HCT116 (cell line): ENCODE results near the gene PCDHB11. TPM values are rescaled to one million over a fixed set of nuclear protein-coding genes. Genes with fewer than 3 reads are reported as not detected.
"Not testable (repeated sequence)": the region's sequence is repeated elsewhere in the genome, so short reads cannot be mapped to it uniquely, and the experiment has no call there.

Source experiments
- ATAC-seq: fragments of 200-7000 bp; cut with Tn5 transposase; 2 replicates; pipeline ENCODE4 v1.9.1; 2020; ENCODE audit warnings: mild to moderate bottlenecking, moderate library complexity
- BruUV-seq: library from RNA; stranded (reverse); fragments of 400-500 nt; replicated peaks from 2 replicates; lab custom pipeline; 2021; lab: Mats Ljungman, UMichigan
- CTCF ChIA-PET: fragments of 300-600 bp; sonication (Branson Sonifier 250); formaldehyde crosslinking; loops from one replicate; lab custom pipeline; 2021; ENCODE audit warnings: antibody characterized with exemption; lab: Charles Lee
- POLR2A ChIA-PET: fragments of 300-600, 350-600 bp; sonication (Branson Sonifier 250); formaldehyde crosslinking; loops from one replicate; lab custom pipeline; 2021; ENCODE audit warnings: antibody characterized with exemption; lab: Charles Lee
- RAD21 ChIA-PET, 2 experiments: fragments of 300-600 bp; sonication (Branson Sonifier 250); formaldehyde crosslinking; loops; one replicate each; lab custom pipeline; 2023; ENCODE audit warnings: low total read pairs in 2 of 2; ENCODE audit not compliant: uncharacterized antibody in 2 of 2, unreplicated experiment in 2 of 2, low non-redundant PET in 1 of 2; lab: Charles Lee
- DNase-seq: peaks from one replicate; pipeline ENCODE4 v3.0.0-alpha.2; 2010; ENCODE audit warnings: low read depth, low spot score
- H2AFZ ChIP-seq: fragments of 200-600 bp; shearing (Covaris generic), sonication (generic); 2 replicates; pipeline ENCODE4 v1.6.1; 2017; ENCODE audit warnings: low read depth, mixed run types, mixed read lengths, antibody characterized with exemption, low read length; ENCODE audit not compliant: poor library complexity, severe bottlenecking
- H3K27ac ChIP-seq: 2 replicates; pipeline ENCODE4 v1.5.1; 2012; ENCODE audit warnings: low read depth, low read length
- H3K27me3 ChIP-seq: fragments of 200-600 bp; sonication (generic); 2 replicates; pipeline ENCODE4 v1.6.1; 2016; ENCODE audit warnings: mixed run types, low read length, mixed read lengths; ENCODE audit not compliant: insufficient read depth
- H3K36me3 ChIP-seq, 2 experiments: fragments of 200-500 bp in 1 of 2; fragments of 200-600 bp in 1 of 2; sonication (Bioruptor generic) in 1 of 2; sonication (generic) in 1 of 2; 2 replicates each; pipeline versions ENCODE4 v1.5.1 to v1.6.1; 2014 to 2016; ENCODE audit warnings: low read length in 2 of 2, inconsistent platforms in 1 of 2, mixed read lengths in 1 of 2, mixed run types in 1 of 2; ENCODE audit not compliant: insufficient read depth in 2 of 2, control insufficient read depth in 1 of 2
- H3K4me1 ChIP-seq, 2 experiments: fragments of 200-600 bp in 1 of 2; sonication (generic) in 1 of 2; 2 replicates each; pipeline versions ENCODE4 v1.5.1 to v1.6.1; 2012 to 2017; ENCODE audit warnings: low read length in 2 of 2, inconsistent platforms in 1 of 2, mild to moderate bottlenecking in 1 of 2, mixed read lengths in 1 of 2, mixed run types in 1 of 2, moderate library complexity in 1 of 2; ENCODE audit not compliant: insufficient read depth in 2 of 2, control insufficient read depth in 1 of 2
- H3K4me2 ChIP-seq: fragments of 200-600 bp; sonication (generic); 2 replicates; pipeline ENCODE4 v1.6.1; 2017; ENCODE audit warnings: mixed run types, low read length, mixed read lengths
- H3K4me3 ChIP-seq, 2 experiments: fragments of 200-600 bp in 1 of 2; sonication (generic) in 1 of 2; replicated peaks in 1 of 2; 2 replicates each; pipeline ENCODE4 v1.5.1; 2011 to 2016; ENCODE audit warnings: low read length in 2 of 2, control low read depth in 1 of 2, low read depth in 1 of 2, mild to moderate bottlenecking in 1 of 2, mixed read lengths in 1 of 2, mixed run types in 1 of 2
- H3K79me2 ChIP-seq: fragments of 200-600 bp; sonication (generic); 2 replicates; pipeline ENCODE4 v1.6.1; 2017; ENCODE audit warnings: mild to moderate bottlenecking, mixed run types, low read length, moderate library complexity, mixed read lengths; ENCODE audit not compliant: insufficient read depth
- H3K9ac ChIP-seq: fragments of 200-600 bp; sonication (generic); 2 replicates; pipeline ENCODE4 v1.6.1; 2016; ENCODE audit warnings: low read length, mixed read lengths
- H3K9me2 ChIP-seq: fragments of 200-600 bp; sonication (generic), shearing (Covaris generic); 2 replicates; pipeline ENCODE4 v1.6.1; 2017; ENCODE audit warnings: mixed run types, mild to moderate bottlenecking, moderate library complexity; ENCODE audit not compliant: insufficient read depth
- H3K9me3 ChIP-seq, 2 experiments: fragments of 200-500 bp in 1 of 2; fragments of 200-600 bp in 1 of 2; sonication (Bioruptor generic) in 1 of 2; sonication (generic) in 1 of 2; 2 replicates each; pipeline ENCODE4 v1.6.1; 2014 to 2017; ENCODE audit warnings: low read length in 2 of 2, mixed read lengths in 2 of 2, inconsistent platforms in 1 of 2, low read depth in 1 of 2, mild to moderate bottlenecking in 1 of 2, mixed run types in 1 of 2, moderate library complexity in 1 of 2; ENCODE audit not compliant: control insufficient read depth in 1 of 2, insufficient read depth in 1 of 2
- H4K20me1 ChIP-seq: fragments of 200-600 bp; sonication (generic), shearing (Covaris generic); 2 replicates; pipeline ENCODE4 v1.6.1; 2017; ENCODE audit warnings: mixed run types, mild to moderate bottlenecking, moderate library complexity; ENCODE audit not compliant: insufficient read depth
- CTCF ChIP-seq, 3 experiments: fragments of 200-600 bp in 1 of 3; sonication (generic) in 1 of 3; IDR thresholded peaks in 2 of 3; conservative IDR thresholded peaks in 1 of 3; 2 replicates each; pipeline ENCODE4 v1.5.1; 2012 to 2017; ENCODE audit warnings: low read depth in 2 of 3, low read length in 2 of 3, antibody characterized with exemption in 1 of 3, borderline replicate concordance in 1 of 3, control low read depth in 1 of 3, mild to moderate bottlenecking in 1 of 3, mixed read lengths in 1 of 3, mixed run types in 1 of 3, moderate library complexity in 1 of 3; ENCODE audit not compliant: insufficient read depth in 1 of 3
- EZH2phosphoT487 ChIP-seq: fragments of 200-600 bp; IDR thresholded peaks from 2 replicates; pipeline ENCODE4 v1.6.1; 2018; ENCODE audit warnings: antibody characterized with exemption, borderline replicate concordance
- RAD21 ChIP-seq: IDR thresholded peaks from 2 replicates; pipeline ENCODE4 v1.6.1; 2012; ENCODE audit warnings: low read depth, mild to moderate bottlenecking
- YY1 ChIP-seq: IDR thresholded peaks from 2 replicates; pipeline ENCODE4 v1.6.1; 2011; ENCODE audit warnings: low read length, low read depth, moderate library complexity, mild to moderate bottlenecking; ENCODE audit not compliant: insufficient replicate concordance; ENCODE audit errors: extremely low read depth
- intact Hi-C: fragments of 100-400 bp; cut with micrococcal nuclease; formaldehyde crosslinking; loops from 2 replicates; pipeline ENCODE4 v1.10.0; 2022
- total RNA-seq: library from RNA; stranded (reverse); gene quantifications from one replicate; pipeline ENCODE4 v1.2.1, GENCODE V29; 2021; ENCODE audit not compliant: unreplicated experiment

The PCDHB11 gene
- total RNA-seq, 1 experiment from 2014 or later: 0.07 TPM

GRCh38 chr5:141192110-141192725 is 7.2 kb upstream of the PCDHB11 start, which contains the start of gene PCDHB10:
Gene PCDHB10, plus strand, starts transcription at chr5:141192353. Its CDS starts 200 bp downstream, at chr5:141192553.
- CTCF ChIA-PET: interaction anchor here (0.6 to 2.1 kb wide), 3 partner anchors 128 to 372 kb away, joined by 3 to 10 read pairs (median 4); partner anchors contain the start of gene TAF7
- TF ChIP-seq YY1: no peak
- TF ChIP-seq EZH2phosphoT487: no peak
- peak; percentile 46 to 85 (median 68); a peak in 5 of 6 replicates for TF ChIP-seq CTCF (IDR thresholded peaks at IDR 0.05 in 2 of 3, conservative IDR thresholded peaks at IDR 0.05 in 1 of 3; ENCODE audit: borderline replicate concordance in 1 of 3, insufficient read depth in 1 of 3, low read depth in 2 of 3, low read length in 2 of 3)
- peak; percentile 75 for TF ChIP-seq RAD21
- TF ChIP-seq, all 23 proteins: peak for 2
- Histone ChIP-seq H3K9me2 (no peaks in the 10 kb centered on the region), H3K4me3 (no peak within 1 kb of the TSS), H3K4me2 (no peak within 1 kb of the TSS), H3K27ac (no peak within 1 kb of the TSS), H3K79me2 (no peaks in the 10 kb centered on the region), H2AFZ (no peak within 1 kb of the TSS), H3K9ac (no peak within 1 kb of the TSS), H4K20me1 (no peaks in the 10 kb centered on the region), H3K9me3 (peaks cover 0 to 1% of the 10 kb centered on the region in 2 experiments; a peak in 2 of 4 replicates), H3K4me1 (no peaks in the 10 kb centered on the region), H3K27me3 (no peaks in the 10 kb centered on the region), H3K36me3 (no peaks in the 10 kb centered on the region)
- ChIA-PET POLR2A (no interaction called here), RAD21 (no interaction called here)
- no TSS peak for BruUV-seq
- ATAC-seq: peak; percentile 61; the same call in 1 of the 2 replicates
- intact Hi-C loops: loop anchor here (2.0 kb wide), 1 partner anchor 367 kb away; no protein-coding TSS in a partner anchor
- DNase-seq: peak; percentile 32

- H3K9me2 ChIP-seq, BruUV-seq, H3K4me1 ChIP-seq, CTCF ChIA-PET, ATAC-seq, H3K79me2 ChIP-seq, DNase-seq, intact Hi-C loops, POLR2A ChIA-PET, H3K9ac ChIP-seq, H4K20me1 ChIP-seq, H3K27me3 ChIP-seq, H3K4me3 ChIP-seq, H3K36me3 ChIP-seq, H3K4me2 ChIP-seq, H3K27ac ChIP-seq, RAD21 ChIA-PET, H2AFZ ChIP-seq: not testable (repeated sequence)
- peaks cover 0 to 11% of the 10 kb centered on the region in 2 experiments; a peak in 2 of 4 replicates for H3K9me3 ChIP-seq
These were observed 5.1 kb upstream of the PCDHB11 start for GRCh38 chr5:141194332-141194731.
